Measurements from ENCODE around the gene POLR3B. TPM values are rescaled to one million over a fixed set of nuclear protein-coding genes. Genes with fewer than 3 reads are reported as not detected.

The POLR3B gene
- total RNA-seq, 1 donor from 2014 or later = 7.5 TPM

DNA sequence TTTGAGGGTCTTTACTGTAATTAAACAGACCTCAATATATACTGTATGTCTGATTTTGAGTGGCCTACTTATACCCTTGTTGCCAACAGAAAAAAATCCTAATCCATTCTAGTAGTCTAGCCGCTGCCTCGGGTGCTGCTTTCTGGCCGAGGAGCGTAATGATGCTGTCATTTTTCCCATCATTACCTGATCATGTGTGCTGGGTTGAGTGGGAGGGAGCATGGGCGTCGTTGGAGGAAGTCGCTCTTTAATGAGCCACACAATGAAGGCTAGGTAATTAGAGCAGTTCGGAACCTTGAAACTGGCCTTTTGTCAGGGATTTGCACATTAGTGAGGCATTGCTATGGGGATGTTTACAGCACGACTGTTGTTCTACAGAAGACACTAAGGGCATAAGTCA is 149.1 kb downstream of the POLR3B start:
- DNase-seq = no peak
- no peak for ATAC-seq
- intact Hi-C loops (cut with micrococcal nuclease) = no loop called here

DNA sequence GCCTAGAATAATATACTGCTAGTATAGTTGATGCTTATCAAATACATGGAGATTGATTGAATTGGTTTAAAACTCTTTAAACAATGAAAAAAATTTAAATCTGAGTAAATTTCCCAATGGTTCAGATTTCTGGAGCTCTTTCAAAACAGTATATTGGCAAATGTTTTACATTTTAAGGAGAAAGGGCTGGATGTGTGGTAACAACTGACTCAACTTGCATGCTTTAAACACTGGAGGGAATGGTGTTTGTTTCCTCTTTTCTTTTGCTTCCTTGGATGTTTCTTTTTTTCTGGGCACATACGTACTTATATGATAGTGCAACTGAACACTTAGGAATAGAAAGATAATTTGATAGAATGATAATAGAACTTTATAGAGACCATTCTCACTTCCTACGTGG is 151.4 kb downstream of the POLR3B start:
- intact Hi-C loops (cut with micrococcal nuclease) = no loop called here
- ATAC-seq (no peak), DNase-seq (no peak)

GRCh38 chr12:106511365-106511764 is 153.8 kb downstream of the POLR3B start:
- DNase-seq (no peak), ATAC-seq (peak; percentile 23)
- intact Hi-C loops (cut with micrococcal nuclease) = no loop called here

- ATAC-seq (no peak), DNase-seq (no peak)
- intact Hi-C loops (cut with micrococcal nuclease) = no loop called here
Observed at GRCh38 chr12:106517314-106517713, 159.8 kb downstream of the POLR3B start.

DNA sequence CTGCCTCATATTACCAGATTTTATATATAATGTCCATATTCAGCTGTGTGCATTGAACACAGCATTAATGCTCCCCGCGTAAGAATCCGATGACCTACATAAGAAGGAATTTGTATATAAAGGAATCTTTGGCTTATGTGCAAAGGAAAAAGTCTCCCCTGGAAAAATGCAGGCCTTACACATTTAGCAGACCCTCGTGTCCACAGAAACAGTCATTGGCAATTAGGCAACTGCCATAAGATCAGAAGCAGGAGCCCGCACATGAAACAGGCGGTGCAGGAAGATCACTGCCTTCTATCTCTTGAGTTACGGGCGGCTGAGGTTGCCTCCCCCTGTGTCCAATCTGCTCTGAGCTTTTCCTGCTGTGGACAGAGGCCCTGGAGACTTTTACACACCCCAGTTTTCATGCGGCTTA is 162.1 kb downstream of the POLR3B start:
- intact Hi-C loops (cut with micrococcal nuclease) = no loop called here
- ATAC-seq (no peak), DNase-seq (no peak)

DNA sequence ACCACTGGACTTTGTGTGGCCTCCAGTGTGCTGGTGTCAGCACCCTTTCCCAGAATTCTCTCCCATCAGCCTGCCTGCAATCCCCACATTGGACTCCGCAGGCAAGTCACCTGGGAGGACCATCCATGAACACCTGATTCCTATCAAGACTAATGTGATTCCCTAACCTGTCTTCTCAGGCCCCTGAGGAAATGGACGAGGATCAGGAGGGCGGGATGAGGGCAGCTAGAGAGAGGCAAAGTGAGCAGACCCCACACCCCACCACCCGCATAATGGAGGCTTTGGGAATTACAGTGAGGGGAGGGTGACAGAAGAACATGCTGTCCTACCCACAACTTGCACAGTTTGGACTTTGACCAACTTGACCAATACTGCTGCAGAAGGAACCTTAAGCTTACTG is 164.4 kb downstream of the POLR3B start:
- intact Hi-C loops (cut with micrococcal nuclease) = no loop called here
- DNase-seq (no peak), ATAC-seq (no peak)

DNA sequence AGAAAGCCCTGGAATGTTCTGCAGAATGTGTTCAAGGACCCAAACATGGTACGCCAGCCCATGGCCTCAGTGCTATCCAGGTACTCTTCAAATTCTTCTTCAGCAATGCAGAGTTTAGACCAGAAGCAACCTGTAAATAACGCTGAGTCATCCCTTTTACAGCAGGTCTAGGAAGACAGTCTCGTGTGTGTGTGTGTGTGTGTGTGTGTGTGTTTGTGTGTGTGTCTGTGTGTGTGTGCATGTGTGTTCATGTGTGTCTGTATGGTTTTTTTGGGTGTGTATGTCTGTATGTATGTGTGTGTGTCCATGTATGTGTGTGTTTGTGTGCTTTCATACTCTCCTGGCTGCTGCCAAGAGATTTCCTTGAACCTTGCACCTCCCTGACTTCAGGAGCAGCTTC is 165.2 kb downstream of the POLR3B start:
- ATAC-seq (no peak), DNase-seq (no peak)
- intact Hi-C loops (cut with micrococcal nuclease) = no loop called here

GRCh38 chr12:106527356-106527755 is 169.8 kb downstream of the POLR3B start:
- intact Hi-C loops (cut with micrococcal nuclease) = no loop called here
- ATAC-seq (no peak), DNase-seq (no peak)

GRCh38 chr12:106541201-106541600 is 183.7 kb downstream of the POLR3B start:
- ATAC-seq (no peak), DNase-seq (no peak)
- intact Hi-C loops (cut with micrococcal nuclease) = no loop called here

- intact Hi-C loops (cut with micrococcal nuclease) = no loop called here
- ATAC-seq (no peak), DNase-seq (no peak)
Observed at GRCh38 chr12:106551410-106551809, 193.9 kb downstream of the POLR3B start.

DNA sequence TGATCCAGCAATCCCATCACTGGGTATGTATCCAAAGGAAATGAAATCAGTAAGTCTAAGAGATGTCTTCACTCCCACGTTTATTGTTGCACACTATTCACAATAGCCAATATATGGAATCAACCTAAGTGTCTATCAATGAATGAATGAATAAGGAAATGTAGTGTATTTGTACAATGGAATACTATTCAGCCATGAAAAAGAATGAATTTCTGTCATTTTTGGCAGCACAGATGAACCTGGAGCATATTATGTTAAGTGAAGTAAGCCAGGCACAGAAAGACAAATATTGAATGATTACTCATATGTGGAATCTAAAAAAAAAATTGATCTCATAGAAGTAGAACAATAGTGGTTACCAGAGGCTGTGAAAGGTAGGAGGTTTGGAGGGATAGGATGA is 194.7 kb downstream of the POLR3B start:
- intact Hi-C loops (cut with micrococcal nuclease) = no loop called here
- DNase-seq (no peak), ATAC-seq (no peak)

Other genes with a start within 250 kb of the POLR3B start
- 38.8 TPM for gene NUAK1, start 218.8 kb upstream of the POLR3B start, total RNA-seq
- 37.5 TPM for gene CKAP4, start 109.7 kb upstream of the POLR3B start, total RNA-seq
- 104 TPM for gene TCP11L2, start 55.0 kb upstream of the POLR3B start, total RNA-seq
- not detected for gene RFX4, start 225.3 kb downstream of the POLR3B start, total RNA-seq